Measurements from ENCODE around the gene SETD6.

The SETD6 gene

GRCh38 chr16:58499092-58499511, 16.2 kb upstream of the SETD6 start:
- TF ChIP-seq, protein P1, sequence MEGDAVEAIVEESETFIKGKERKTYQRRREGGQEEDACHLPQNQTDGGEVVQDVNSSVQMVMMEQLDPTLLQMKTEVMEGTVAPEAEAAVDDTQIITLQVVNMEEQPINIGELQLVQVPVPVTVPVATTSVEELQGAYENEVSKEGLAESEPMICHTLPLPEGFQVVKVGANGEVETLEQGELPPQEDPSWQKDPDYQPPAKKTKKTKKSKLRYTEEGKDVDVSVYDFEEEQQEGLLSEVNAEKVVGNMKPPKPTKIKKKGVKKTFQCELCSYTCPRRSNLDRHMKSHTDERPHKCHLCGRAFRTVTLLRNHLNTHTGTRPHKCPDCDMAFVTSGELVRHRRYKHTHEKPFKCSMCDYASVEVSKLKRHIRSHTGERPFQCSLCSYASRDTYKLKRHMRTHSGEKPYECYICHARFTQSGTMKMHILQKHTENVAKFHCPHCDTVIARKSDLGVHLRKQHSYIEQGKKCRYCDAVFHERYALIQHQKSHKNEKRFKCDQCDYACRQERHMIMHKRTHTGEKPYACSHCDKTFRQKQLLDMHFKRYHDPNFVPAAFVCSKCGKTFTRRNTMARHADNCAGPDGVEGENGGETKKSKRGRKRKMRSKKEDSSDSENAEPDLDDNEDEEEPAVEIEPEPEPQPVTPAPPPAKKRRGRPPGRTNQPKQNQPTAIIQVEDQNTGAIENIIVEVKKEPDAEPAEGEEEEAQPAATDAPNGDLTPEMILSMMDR (conservative IDR thresholded peaks at IDR 0.05; ENCODE audit: low read depth, low read length), result no peak
- no peak overlapping the region for H3K4me3 ChIP-seq (ENCODE audit: low read length)
- DNase-seq (ENCODE audit: low read depth), result no peak

GRCh38 chr16:58499615-58500351, 15.5 kb upstream of the SETD6 start, which contains the start of gene NDRG4:
Gene NDRG4, plus strand, starts transcription at chr16:58500143. Its CDS starts 106 bp downstream, at chr16:58500249.
- DNase-seq (ENCODE audit: low read depth), result peak; percentile 65

GRCh38 chr16:58500430-58501241, 14.7 kb upstream of the SETD6 start:
- DNase-seq (ENCODE audit: low read depth), result no peak
- H3K4me3 ChIP-seq (ENCODE audit: low read length), result peak overlapping the region; percentile 60
- TF ChIP-seq, protein P1 (conservative IDR thresholded peaks at IDR 0.05; ENCODE audit: low read depth, low read length), result no peak

More at GRCh38 chr16:58499615-58500351, 15.5 kb upstream of the SETD6 start, which contains the start of gene NDRG4:
- TF ChIP-seq, protein P1 (conservative IDR thresholded peaks at IDR 0.05; ENCODE audit: low read depth, low read length), result no peak
- peak within 1 kb of the TSS; percentile 60 for H3K4me3 ChIP-seq (ENCODE audit: low read length)

DNA sequence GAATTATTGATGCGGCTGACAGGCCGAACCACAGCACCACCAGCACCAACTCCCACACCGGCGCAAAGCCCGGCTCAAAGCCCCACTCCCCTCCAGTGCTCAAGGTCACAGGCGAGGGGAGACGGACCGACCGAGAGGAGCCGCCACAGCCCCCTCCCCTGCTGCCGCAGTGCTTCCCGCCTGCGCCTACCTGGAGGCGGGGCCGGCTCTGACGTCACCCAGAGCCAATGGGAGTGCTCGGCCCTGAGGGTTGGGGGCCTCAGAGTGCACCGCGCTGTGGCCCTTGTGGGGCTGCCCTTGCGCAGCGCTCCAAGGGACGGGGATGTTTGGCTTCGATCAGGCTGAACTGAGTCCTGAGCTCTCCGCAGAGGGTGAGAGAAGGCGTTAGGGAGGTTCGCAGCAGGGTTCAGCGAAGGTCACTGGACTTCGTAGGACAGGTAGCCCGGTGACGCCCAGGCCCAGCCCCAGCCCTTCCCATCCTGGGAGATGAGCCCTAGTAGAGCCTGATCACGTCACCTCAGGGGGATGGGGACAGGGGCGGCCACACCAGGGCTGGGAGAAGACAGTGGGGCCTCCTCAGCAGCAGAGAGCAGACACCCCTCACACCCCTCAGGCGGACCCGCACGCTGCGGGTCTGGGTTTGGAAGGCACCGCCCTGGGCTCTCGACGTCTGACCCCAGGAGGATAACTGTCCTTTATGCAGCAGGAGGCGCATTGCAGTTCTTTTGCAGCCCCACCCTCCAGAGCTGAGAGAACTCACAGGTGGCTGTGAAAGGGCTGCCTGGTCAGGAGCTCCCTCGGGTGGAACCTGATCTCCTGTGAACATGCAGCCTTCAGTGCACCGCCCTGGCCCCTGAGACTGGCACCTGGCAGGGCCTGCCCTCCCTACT, 13.8 kb upstream of the SETD6 start:
- TF ChIP-seq, protein P1 (conservative IDR thresholded peaks at IDR 0.05; ENCODE audit: low read depth, low read length), result no peak
- peak overlapping the region; percentile 60 for H3K4me3 ChIP-seq (ENCODE audit: low read length)
- DNase-seq (ENCODE audit: low read depth), result no peak

DNA sequence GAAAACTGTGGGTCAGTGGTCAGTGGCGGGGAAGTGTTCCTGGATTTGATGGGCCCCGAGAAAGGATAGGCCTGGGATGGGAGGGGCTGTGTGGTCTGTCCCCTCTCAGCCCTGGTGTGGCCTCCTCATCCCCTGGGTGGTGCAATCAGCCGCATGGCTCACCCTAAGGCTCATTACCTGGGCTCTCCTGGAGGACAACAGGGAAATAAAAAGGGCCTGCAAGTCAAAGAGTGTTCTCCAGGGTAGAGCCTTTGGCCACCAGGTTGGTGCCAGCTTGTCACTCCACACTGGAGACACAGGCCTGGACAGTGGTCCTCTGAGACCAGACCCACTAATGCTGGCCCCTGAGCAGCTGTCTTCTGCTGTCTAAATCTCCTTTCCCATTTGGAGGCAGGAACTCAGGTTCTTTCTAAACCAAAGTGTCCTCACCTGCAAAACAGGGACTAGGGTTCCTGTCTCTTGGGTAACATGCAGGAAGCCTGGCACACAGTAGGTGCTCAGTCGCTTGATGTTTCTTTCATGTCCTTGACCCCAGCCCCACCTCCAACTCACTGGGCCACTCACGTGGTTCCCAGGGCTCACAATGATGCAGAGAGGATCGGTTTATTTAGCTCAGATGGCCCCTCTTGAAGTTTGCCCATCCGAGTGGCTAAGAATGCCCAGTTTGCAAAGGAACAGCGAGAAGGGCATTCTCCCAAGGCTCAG, 12.9 kb upstream of the SETD6 start:
- H3K4me3 ChIP-seq (ENCODE audit: low read length), result no peak overlapping the region
- TF ChIP-seq, protein P1 (conservative IDR thresholded peaks at IDR 0.05; ENCODE audit: low read depth, low read length), result no peak
- no peak for DNase-seq (ENCODE audit: low read depth)

Measured in retinal pigment epithelial cell (primary cell).